Astrocyte of the cerebellum (primary cell): ENCODE data around the gene GFM1.

Source experiments
- DNase-seq: peaks from one replicate; pipeline ENCODE4 v3.0.0-alpha.2; 2011; ENCODE audit warnings: low read depth
- H3K4me3 ChIP-seq: 2 replicates; pipeline ENCODE4 v1.5.1; 2011; ENCODE audit warnings: mild to moderate bottlenecking, low read depth, low read length, moderate library complexity
- in situ Hi-C: cut with HindIII; loops from 2 replicates; pipeline ENCODE4 v1.10.0; 2017; ENCODE audit warnings: low sequenced_read_pairs
- TF ChIP-seq, protein P1 (sequence below): IDR thresholded peaks from 2 replicates; pipeline ENCODE4 v1.5.1; 2012; ENCODE audit warnings: low read length, low read depth, moderate library complexity, mild to moderate bottlenecking; ENCODE audit errors: missing control alignments

The GFM1 gene

DNA sequence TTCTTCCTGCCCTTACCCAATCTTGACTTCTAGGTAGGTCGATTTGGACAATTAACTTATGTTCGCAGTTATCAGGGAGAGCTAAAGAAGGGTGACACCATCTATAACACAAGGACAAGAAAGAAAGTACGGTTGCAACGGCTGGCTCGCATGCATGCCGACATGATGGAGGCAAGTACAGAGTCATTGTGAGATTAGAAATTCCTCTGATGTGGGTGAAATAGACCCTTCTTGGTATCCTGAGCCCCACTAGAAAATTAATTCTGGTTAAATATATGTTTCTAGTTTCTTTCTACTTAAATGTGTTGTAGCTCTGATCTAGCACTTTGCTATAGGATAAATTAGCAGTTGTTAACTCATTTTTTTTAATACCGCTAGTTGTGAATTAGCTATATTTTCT, 14.6 kb downstream of the GFM1 start:
- in situ Hi-C loops = loop anchor here (10.0 kb wide), 2 partner anchors 46 to 126 kb away; no protein-coding TSS in a partner anchor
- TF ChIP-seq, protein P1, sequence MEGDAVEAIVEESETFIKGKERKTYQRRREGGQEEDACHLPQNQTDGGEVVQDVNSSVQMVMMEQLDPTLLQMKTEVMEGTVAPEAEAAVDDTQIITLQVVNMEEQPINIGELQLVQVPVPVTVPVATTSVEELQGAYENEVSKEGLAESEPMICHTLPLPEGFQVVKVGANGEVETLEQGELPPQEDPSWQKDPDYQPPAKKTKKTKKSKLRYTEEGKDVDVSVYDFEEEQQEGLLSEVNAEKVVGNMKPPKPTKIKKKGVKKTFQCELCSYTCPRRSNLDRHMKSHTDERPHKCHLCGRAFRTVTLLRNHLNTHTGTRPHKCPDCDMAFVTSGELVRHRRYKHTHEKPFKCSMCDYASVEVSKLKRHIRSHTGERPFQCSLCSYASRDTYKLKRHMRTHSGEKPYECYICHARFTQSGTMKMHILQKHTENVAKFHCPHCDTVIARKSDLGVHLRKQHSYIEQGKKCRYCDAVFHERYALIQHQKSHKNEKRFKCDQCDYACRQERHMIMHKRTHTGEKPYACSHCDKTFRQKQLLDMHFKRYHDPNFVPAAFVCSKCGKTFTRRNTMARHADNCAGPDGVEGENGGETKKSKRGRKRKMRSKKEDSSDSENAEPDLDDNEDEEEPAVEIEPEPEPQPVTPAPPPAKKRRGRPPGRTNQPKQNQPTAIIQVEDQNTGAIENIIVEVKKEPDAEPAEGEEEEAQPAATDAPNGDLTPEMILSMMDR = no peak
- no peak overlapping the region for H3K4me3 ChIP-seq
- no peak for DNase-seq

DNA sequence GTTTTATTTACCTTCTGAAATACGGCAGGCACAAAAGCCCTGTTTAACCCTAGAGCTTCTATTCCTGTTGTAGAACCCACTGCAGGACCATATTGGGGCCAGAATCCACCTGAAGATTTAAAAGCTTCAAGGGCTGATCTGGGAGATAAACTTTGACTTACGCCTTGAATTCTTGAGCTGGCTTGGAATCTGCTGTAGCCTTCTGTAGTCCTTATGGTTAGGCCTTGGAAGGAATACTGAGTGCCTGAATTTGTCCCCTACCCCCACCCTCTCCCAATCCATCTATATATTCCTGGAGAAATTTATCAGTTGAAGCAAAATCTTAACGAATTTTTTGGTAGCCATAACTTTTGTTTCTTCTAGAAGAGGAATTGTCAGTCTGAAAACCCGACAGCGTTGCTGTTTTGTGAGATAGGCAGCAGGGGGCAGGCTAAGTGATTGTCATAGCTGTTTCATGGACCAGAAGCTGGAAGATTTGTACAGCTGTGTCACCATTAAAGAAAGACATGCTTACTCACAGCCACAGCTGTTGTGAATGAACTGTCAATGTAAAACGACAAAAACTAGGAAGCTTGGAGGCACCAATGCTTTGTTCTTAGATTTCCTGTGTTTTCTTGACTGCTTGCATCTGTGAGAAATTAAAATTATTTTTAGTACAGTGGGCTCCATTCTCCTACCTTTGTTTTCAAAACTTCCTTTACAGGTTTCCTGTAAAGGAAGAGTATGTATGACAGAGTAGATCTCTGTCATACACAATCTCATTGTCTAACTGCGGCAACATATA, 15.3 kb downstream of the GFM1 start:
- no peak overlapping the region for H3K4me3 ChIP-seq
- in situ Hi-C loops = loop anchor here (10.0 kb wide), 2 partner anchors 45 to 125 kb away; no protein-coding TSS in a partner anchor
- peak; percentile 56 for DNase-seq
- TF ChIP-seq, protein P1 = peak; percentile 76

DNA sequence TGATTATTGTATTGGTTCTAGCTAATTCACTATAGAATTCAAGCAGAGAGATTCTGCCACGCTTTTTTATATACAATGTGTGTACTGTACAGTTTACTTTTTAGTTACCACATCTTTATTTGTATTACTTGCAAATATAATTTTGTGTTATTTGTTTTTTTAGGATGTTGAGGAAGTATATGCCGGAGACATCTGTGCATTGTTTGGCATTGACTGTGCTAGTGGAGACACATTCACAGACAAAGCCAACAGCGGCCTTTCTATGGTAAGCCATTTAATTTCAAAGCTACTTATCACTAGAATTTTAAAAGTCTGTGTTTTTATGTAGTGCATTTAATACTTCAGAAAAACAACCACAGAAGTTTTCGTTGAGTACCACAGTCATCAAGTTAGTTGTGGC, 16.4 kb downstream of the GFM1 start:
- H3K4me3 ChIP-seq = no peak overlapping the region
- TF ChIP-seq, protein P1 = no peak
- DNase-seq = no peak
- in situ Hi-C loops = no loop called here

DNA sequence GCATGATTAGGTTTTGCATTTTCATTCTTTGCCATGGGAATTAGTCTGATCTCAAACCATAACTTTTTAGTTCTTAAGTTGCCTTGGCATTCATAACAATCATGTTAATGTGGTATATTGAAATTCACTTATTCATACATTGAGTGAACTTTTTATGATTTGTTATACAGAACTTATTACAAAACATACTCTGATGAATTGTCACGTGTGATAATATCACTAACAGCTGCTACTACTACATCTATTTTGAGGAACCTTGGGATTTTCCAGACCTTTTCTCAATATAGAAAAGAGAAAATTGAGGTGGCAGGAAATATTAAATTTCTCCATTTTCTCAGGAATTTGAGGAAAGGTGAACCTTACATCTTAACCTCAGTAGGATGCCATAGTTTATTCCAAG, 18.9 kb downstream of the GFM1 start:
- in situ Hi-C loops = no loop called here
- no peak for DNase-seq

DNA sequence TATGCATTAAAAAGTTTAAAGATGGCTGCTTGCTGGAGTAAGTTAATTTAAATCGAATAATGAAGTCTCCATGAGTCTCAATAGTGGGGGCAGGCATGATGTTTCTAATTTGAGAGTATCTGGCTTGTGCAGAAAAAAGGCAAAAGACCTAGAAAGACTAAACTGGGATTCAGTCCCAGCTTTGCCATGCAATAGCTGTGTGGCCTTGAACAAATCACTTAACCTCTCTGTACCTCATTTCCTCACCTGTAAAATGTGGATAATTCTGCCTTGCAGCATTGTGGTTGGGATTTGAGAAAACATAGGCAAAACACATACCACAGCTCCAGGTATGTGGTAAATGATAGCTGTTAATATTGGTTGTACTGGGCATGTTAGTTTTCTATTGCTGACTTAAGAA, 19.5 kb downstream of the GFM1 start:
- TF ChIP-seq, protein P1 = no peak
- H3K4me3 ChIP-seq = no peak overlapping the region
- in situ Hi-C loops = no loop called here
- DNase-seq = no peak

More for the DNA sequence above, 18.9 kb downstream of the GFM1 start:
- H3K4me3 ChIP-seq = no peak overlapping the region
- TF ChIP-seq, protein P1 = no peak

DNA sequence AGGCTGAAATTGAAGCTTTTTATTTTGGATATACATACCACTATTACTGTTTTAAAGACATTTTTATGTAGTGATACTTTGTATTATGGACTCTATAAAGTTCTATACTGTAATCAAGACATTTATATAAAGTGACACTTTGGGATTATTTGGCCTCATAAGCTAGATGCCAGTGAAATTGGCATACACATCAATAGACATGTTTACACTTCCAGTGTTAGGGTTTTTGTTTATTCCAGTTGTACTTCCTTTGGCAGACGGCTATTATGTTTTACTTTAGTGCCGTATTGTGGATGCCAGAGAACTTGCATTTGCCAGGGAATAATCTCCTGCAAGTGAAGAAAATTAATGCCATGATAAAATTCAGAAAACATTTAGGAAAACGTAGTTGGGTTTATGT, 22.1 kb downstream of the GFM1 start:
- no peak for DNase-seq
- in situ Hi-C loops = no loop called here
- no peak overlapping the region for H3K4me3 ChIP-seq
- TF ChIP-seq, protein P1 = no peak
